H9 (cell line): ENCODE measurements around the gene PDE6H. TPM values are rescaled to one million over a fixed set of nuclear protein-coding genes. Genes with fewer than 3 reads are reported as not detected.

ENCODE experiments used
- DNase-seq: peaks from one replicate; pipeline ENCODE4 v3.0.0-alpha.2; 2017
- H2AFZ ChIP-seq: one replicate; pipeline ENCODE4 v1.6.1; 2013; ENCODE audit warnings: mild to moderate bottlenecking, low read length, control low read depth, moderate library complexity
- H2AK5ac ChIP-seq: 2 replicates; pipeline ENCODE4 v1.6.1; 2013; ENCODE audit warnings: low read length, control low read depth, mixed read lengths; ENCODE audit not compliant: insufficient read length
- H2BK120ac ChIP-seq: one replicate; pipeline ENCODE4 v1.6.1; 2013; ENCODE audit warnings: low read depth, mild to moderate bottlenecking, low read length, control low read depth, inconsistent platforms; ENCODE audit not compliant: poor library complexity, severe bottlenecking
- H2BK12ac ChIP-seq: 2 replicates; pipeline ENCODE4 v1.6.1; 2013; ENCODE audit warnings: low read length, control low read depth, mixed read lengths, low read depth; ENCODE audit not compliant: insufficient read length
- H2BK15ac ChIP-seq: 2 replicates; pipeline ENCODE4 v1.6.1; 2013; ENCODE audit warnings: low read depth, low read length, control low read depth
- H2BK20ac ChIP-seq: one replicate; pipeline ENCODE4 v1.6.1; 2013; ENCODE audit warnings: low read depth, mild to moderate bottlenecking, low read length, control low read depth, inconsistent platforms; ENCODE audit not compliant: poor library complexity, severe bottlenecking
- H2BK5ac ChIP-seq: 2 replicates; pipeline ENCODE4 v1.6.1; 2013; ENCODE audit warnings: low read length, control low read depth, mixed read lengths; ENCODE audit not compliant: insufficient read length
- H3K14ac ChIP-seq: 2 replicates; pipeline ENCODE4 v1.6.1; 2013; ENCODE audit warnings: low read length, control low read depth; ENCODE audit not compliant: insufficient read depth
- H3K18ac ChIP-seq: 2 replicates; pipeline ENCODE4 v1.6.1; 2013; ENCODE audit warnings: low read depth, mild to moderate bottlenecking, mixed read lengths, low read length, control low read depth; ENCODE audit not compliant: insufficient read length
- H3K23ac ChIP-seq: 2 replicates; pipeline ENCODE4 v1.6.1; 2013; ENCODE audit warnings: low read length, control low read depth, mixed read lengths, low read depth; ENCODE audit not compliant: insufficient read length
- H3K23me2 ChIP-seq: 2 replicates; pipeline ENCODE4 v1.6.1; 2013; ENCODE audit warnings: low read depth, mild to moderate bottlenecking, mixed read lengths, low read length, control low read depth; ENCODE audit not compliant: insufficient read length, poor library complexity, severe bottlenecking
- H3K27ac ChIP-seq: 2 replicates; pipeline ENCODE4 v1.5.1; 2013; ENCODE audit warnings: low read length, control low read depth, mixed read lengths, low read depth; ENCODE audit not compliant: insufficient read length
- H3K27me3 ChIP-seq: 2 replicates; pipeline ENCODE4 v1.6.1; 2013; ENCODE audit warnings: low read length, control low read depth, inconsistent platforms; ENCODE audit not compliant: insufficient read depth
- H3K4ac ChIP-seq: 2 replicates; pipeline ENCODE4 v1.6.1; 2013; ENCODE audit warnings: low read depth, mild to moderate bottlenecking, control low read depth, inconsistent platforms, low read length, moderate library complexity
- H3K4me1 ChIP-seq: 2 replicates; pipeline ENCODE4 v1.6.1; 2013; ENCODE audit warnings: low read length, control low read depth, inconsistent platforms; ENCODE audit not compliant: insufficient read depth
- H3K4me2 ChIP-seq: 2 replicates; pipeline ENCODE4 v1.6.1; 2013; ENCODE audit warnings: low read length, control low read depth, mixed read lengths; ENCODE audit not compliant: insufficient read length, insufficient read depth
- H3K56ac ChIP-seq: 2 replicates; pipeline ENCODE4 v1.6.1; 2013; ENCODE audit warnings: low read depth, mild to moderate bottlenecking, mixed read lengths, low read length, control low read depth; ENCODE audit not compliant: insufficient read length
- H3K79me1 ChIP-seq: 2 replicates; pipeline ENCODE4 v1.6.1; 2013; ENCODE audit warnings: low read depth, mild to moderate bottlenecking, moderate library complexity, low read length, control low read depth, inconsistent platforms; ENCODE audit not compliant: insufficient read depth, poor library complexity, severe bottlenecking
- H3K79me2 ChIP-seq: 2 replicates; pipeline ENCODE4 v1.6.1; 2013; ENCODE audit warnings: low read length, control low read depth, inconsistent platforms; ENCODE audit not compliant: insufficient read depth
- H3K9ac ChIP-seq: 2 replicates; pipeline ENCODE4 v1.6.1; 2013; ENCODE audit warnings: low read length, control low read depth, mixed read lengths; ENCODE audit not compliant: insufficient read length; ENCODE audit errors: extremely low read depth
- H3K9me3 ChIP-seq: one replicate; pipeline ENCODE4 v1.6.1; 2013; ENCODE audit warnings: low read depth, low read length, inconsistent platforms; ENCODE audit not compliant: control insufficient read depth
- H3T11ph ChIP-seq: one replicate; pipeline ENCODE4 v1.6.1; 2013; ENCODE audit warnings: mild to moderate bottlenecking, low read length, control low read depth, inconsistent platforms
- H4K20me1 ChIP-seq: one replicate; pipeline ENCODE4 v1.6.1; 2013; ENCODE audit not compliant: control insufficient read depth, insufficient read length, insufficient read depth
- H4K5ac ChIP-seq: 2 replicates; pipeline ENCODE4 v1.6.1; 2013; ENCODE audit warnings: low read depth, mild to moderate bottlenecking, mixed read lengths, low read length, control low read depth; ENCODE audit not compliant: insufficient read length
- H4K8ac ChIP-seq: replicated peaks from 2 replicates; pipeline ENCODE4 v1.6.1; 2013; ENCODE audit warnings: low read length, control low read depth, mixed read lengths, low read depth; ENCODE audit not compliant: insufficient read length
- H4K91ac ChIP-seq: 2 replicates; pipeline ENCODE4 v1.6.1; 2013; ENCODE audit warnings: low read depth, mild to moderate bottlenecking, moderate library complexity, mixed read lengths, low read length, control low read depth; ENCODE audit not compliant: insufficient read length
- H3K27ac Mint-ChIP-seq, 3 experiments: 2 replicates in 2 of 3; 3 replicates in 1 of 3; pipeline ENCODE4 v1.8.0; 2020 to 2021; ENCODE audit warnings: mixed read lengths in 3 of 3, mild to moderate bottlenecking in 1 of 3, moderate library complexity in 1 of 3
- H3K27me3 Mint-ChIP-seq: 2 replicates; pipeline ENCODE4 v1.8.0; 2021; ENCODE audit warnings: low read depth, mild to moderate bottlenecking, moderate library complexity, mixed read lengths
- H3K36me3 Mint-ChIP-seq, 3 experiments: 2 replicates in 2 of 3; 3 replicates in 1 of 3; pipeline ENCODE4 v1.8.0; 2020 to 2021; ENCODE audit warnings: low read depth in 3 of 3, mixed read lengths in 3 of 3; ENCODE audit not compliant: insufficient read depth in 1 of 3
- H3K4me1 Mint-ChIP-seq, 2 experiments: 2 replicates each; pipeline ENCODE4 v1.8.0; 2020; ENCODE audit warnings: mixed read lengths in 2 of 2
- H3K4me3 Mint-ChIP-seq, 2 experiments: 2 replicates in 1 of 2; 3 replicates in 1 of 2; pipeline ENCODE4 v1.8.0; 2020 to 2021; ENCODE audit warnings: mild to moderate bottlenecking in 2 of 2, mixed read lengths in 2 of 2, moderate library complexity in 1 of 2
- H3K9me3 Mint-ChIP-seq, 2 experiments: 2 replicates in 1 of 2; 3 replicates in 1 of 2; pipeline ENCODE4 v1.8.0; 2020; ENCODE audit warnings: mild to moderate bottlenecking in 2 of 2, mixed read lengths in 2 of 2, moderate library complexity in 1 of 2
- CTCF ChIP-seq: fragments of 200-600 bp; sonication (generic); conservative IDR thresholded peaks from 3 replicates; pipeline ENCODE4 v1.8.0; 2021; ENCODE audit warnings: antibody characterized with exemption, mild to moderate bottlenecking
- WGBS: extraction: QIAGEN DNeasy Blood & Tissue Kit; methylation state at CpG from one replicate; pipeline ENCODE4 v1.1.7; 2013; ENCODE audit warnings: missing lambda C conversion rate, low lambda C conversion rate, mixed read lengths; ENCODE audit not compliant: insufficient read length; ENCODE audit errors: extremely low coverage; 5-methylcytosine and 5-hydroxymethylcytosine counted together
- total RNA-seq: library from RNA; stranded (reverse); gene quantifications from 2 replicates; pipeline ENCODE4 v1.2.1, GENCODE V29; 2021

PDE6H gene
- total RNA-seq, 1 experiment from 2014 or later = not detected

DNA sequence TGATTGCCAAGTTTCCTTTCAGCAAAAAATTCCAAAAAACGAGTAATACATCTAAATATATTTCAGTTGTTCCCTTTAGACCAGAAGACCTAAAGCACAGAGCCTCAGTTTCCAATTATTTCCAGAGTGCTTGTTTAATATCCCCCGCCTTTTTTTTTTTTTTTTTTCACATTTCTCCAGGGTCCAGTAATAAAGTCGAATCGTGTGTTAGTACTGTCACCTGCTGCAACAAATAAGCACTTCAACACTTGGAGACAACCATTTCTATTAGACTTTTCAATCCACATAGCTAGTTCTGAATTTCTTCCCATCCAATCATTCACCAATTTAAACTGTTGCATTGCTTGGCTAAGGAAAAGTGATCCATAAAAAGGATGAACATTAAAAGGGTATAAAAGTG lies 13.6 kb downstream of the PDE6H start:
- TF ChIP-seq CTCF = no peak
- Mint-ChIP-seq H3K27ac (no peak overlapping the region), H3K36me3 (no peaks in the 10 kb centered on the region), H3K9me3 (peaks cover 4 to 7% of the 10 kb centered on the region in 2 experiments; a peak in 4 of 5 replicates), H3K4me3 (no peak overlapping the region), H3K4me1 (no peaks in the 10 kb centered on the region), H3K27me3 (no peaks in the 10 kb centered on the region)
- Histone ChIP-seq H3K56ac (no peak overlapping the region), H3K14ac (no peak overlapping the region), H3T11ph (no peak overlapping the region), H2BK5ac (no peak overlapping the region), H4K20me1 (no peaks in the 10 kb centered on the region), H2AK5ac (no peak overlapping the region), H4K8ac (no peak overlapping the region), H4K5ac (no peak overlapping the region), H2AFZ (no peak overlapping the region), H4K91ac (no peak overlapping the region), H3K18ac (no peak overlapping the region), H3K9ac (no peak overlapping the region), H3K9me3 (no peaks in the 10 kb centered on the region), H3K79me2 (no peaks in the 10 kb centered on the region), H3K79me1 (no peaks in the 10 kb centered on the region), H3K23me2 (no peaks in the 10 kb centered on the region), H3K4ac (no peak overlapping the region), H2BK120ac (no peak overlapping the region), H3K4me2 (no peak overlapping the region), H2BK12ac (no peak overlapping the region), H2BK15ac (no peak overlapping the region), H3K27me3 (no peaks in the 10 kb centered on the region), H3K23ac (no peak overlapping the region), H3K4me1 (no peaks in the 10 kb centered on the region), H3K27ac (no peak overlapping the region), H2BK20ac (no peak overlapping the region)
- WGBS = no CpG with 5 or more reads among the region's 4 CpGs
- DNase-seq = no peak
